Mammary epithelial cell (primary cell): Measurements from ENCODE around the gene CCT3.

Experiments
- CTCF ChIP-seq, 2 donors: IDR thresholded peaks in 1 of 2; conservative IDR thresholded peaks in 1 of 2; 2 replicates each; pipeline ENCODE4 v1.5.1; 2011 to 2012; ENCODE audit warnings: inconsistent platforms in 2 of 2, low read length in 2 of 2, mild to moderate bottlenecking in 2 of 2, control low read depth in 1 of 2, low read depth in 1 of 2; ENCODE audit not compliant: insufficient read depth in 1 of 2; ENCODE audit errors: extremely low read depth in 1 of 2
- EZH2 ChIP-seq: IDR thresholded peaks from 2 replicates; pipeline ENCODE4 v1.6.1; 2012; ENCODE audit warnings: low read length, inconsistent platforms, borderline replicate concordance

- TF ChIP-seq CTCF (conservative IDR thresholded peaks at IDR 0.05 in 1 of 2, IDR thresholded peaks at IDR 0.05 in 1 of 2; ENCODE audit: extremely low read depth in 1 of 2, insufficient read depth in 1 of 2, low read depth in 1 of 2, low read length in 2 of 2) (no peak), EZH2 (no peak)
These were observed 4.3 kb upstream of the CCT3 start for GRCh38 chr1:156342166-156342955.
